ENCODE measurements around the gene C11orf86. TPM values are rescaled to one million over a fixed set of nuclear protein-coding genes. Genes with fewer than 3 reads are reported as not detected.

C11orf86 gene
- total and polyA plus RNA-seq, 10 of the 15 experiments (the other 5 are each of a cell fraction or from before 2014, with no cell fraction given): not detected

- no TSS peak for BruUV-seq (replicated peaks)
- Histone ChIP-seq H3K79me2 (ENCODE audit: control insufficient read depth, insufficient read depth, low read length) (no peaks in the 10 kb centered on the region), H3K4me2 (ENCODE audit: control insufficient read depth, insufficient read depth) (peak within 1 kb of the TSS; percentile 17; the same call in 1 of the 2 replicates), H3K9ac (ENCODE audit: control insufficient read depth, insufficient read depth, low read length) (no peak within 1 kb of the TSS), H3K36me3 (ENCODE audit: control insufficient read depth in 2 of 2, insufficient read depth in 2 of 2, low read length in 1 of 2) (no peaks in the 10 kb centered on the region), H3K4me1 (ENCODE audit: control insufficient read depth, insufficient read depth, low read length) (peaks cover 32% of the 10 kb centered on the region), H4K20me1 (ENCODE audit: control insufficient read depth, insufficient read depth) (no peaks in the 10 kb centered on the region), H2AFZ (ENCODE audit: control insufficient read depth, low read depth, low read length) (no peak within 1 kb of the TSS), H3K9me3 (replicated peaks; ENCODE audit: control insufficient read depth, insufficient read depth, low read length) (no peaks in the 10 kb centered on the region; the same call in 2 of the 3 replicates), H3K27ac (ENCODE audit: control insufficient read depth, insufficient read depth) (no peak within 1 kb of the TSS), H3K4me3 (no peak within 1 kb of the TSS), H3K27me3 (replicated peaks in 1 of 2; ENCODE audit: control insufficient read depth in 2 of 2, insufficient read depth in 2 of 2, low read length in 1 of 2) (peaks cover 0 to 8% of the 10 kb centered on the region in 2 experiments; a peak in 3 of 4 replicates)
- in situ Hi-C loops (cut with MboI) (no loop called here), intact Hi-C loops (cut with micrococcal nuclease; ENCODE audit: unreplicated experiment) (no loop called here)
- 32% methylated on average over 47 of the region's 118 CpGs for WGBS (ENCODE audit: insufficient coverage, insufficient replicate concordance, low lambda C conversion rate, missing lambda C conversion rate)
- ATAC-seq: no peak
- SMC1A ChIA-PET (ENCODE audit: uncharacterized antibody, unreplicated experiment): no interaction called here
- POLR2A ChIA-PET: no interaction called here
- CTCF ChIA-PET: interaction anchor here (0.6 kb wide), 1 partner anchor 17 kb away, joined by 3 read pairs; no protein-coding TSS in a partner anchor
- FAIRE-seq: no peak
- no peak for DNase-seq (ENCODE audit: low read depth, low spot score)
- RAD21 ChIA-PET (ENCODE audit: unreplicated experiment): interaction anchor here (0.5 kb wide), 1 partner anchor 32 kb away, joined by 4 read pairs; no protein-coding TSS in a partner anchor
- no peak for TF ChIP-seq IRF5 (IDR thresholded peaks at IDR 0.05; ENCODE audit: borderline replicate concordance)
- TF ChIP-seq ELK1 (IDR thresholded peaks at IDR 0.05; ENCODE audit: low read depth, low read length): no peak
- TF ChIP-seq SUZ12 (IDR thresholded peaks at IDR 0.05; ENCODE audit: unreplicated experiment): peak; percentile 38
- TF ChIP-seq RFX5 (IDR thresholded peaks at IDR 0.05; ENCODE audit: low read depth, low read length): no peak
- no peak for TF ChIP-seq FOS (IDR thresholded peaks at IDR 0.05; ENCODE audit: borderline replicate concordance, extremely low read depth, insufficient read length)
- no peak for TF ChIP-seq CUX1 (IDR thresholded peaks at IDR 0.05; ENCODE audit: insufficient replicate concordance, low read depth, low read length)
- TF ChIP-seq IRF4 (IDR thresholded peaks at IDR 0.05; ENCODE audit: low read depth, low read length): no peak
- TF ChIP-seq REST (IDR thresholded peaks at IDR 0.05; ENCODE audit: low read depth, low read length): no peak
- TF ChIP-seq SREBF2 (IDR thresholded peaks at IDR 0.05; ENCODE audit: low read length): no peak
- no peak for TF ChIP-seq ZNF622 (IDR thresholded peaks at IDR 0.05)
These were observed 48.2 kb downstream of the C11orf86 start, which contains the start of gene SYT12 for GRCh38 chr11:67022961-67023956. SYT12 (plus strand) TSS chr11:67023134; CDS start chr11:67030145, 7,011 bp downstream.
